ENCODE data around the gene ADGRG6. TPM values are rescaled to one million over a fixed set of nuclear protein-coding genes. Genes with fewer than 3 reads are reported as not detected.

The ADGRG6 gene
- total RNA-seq, 2 donors from 2014 or later = 7.5 to 38.6 TPM

- no peak overlapping the region for H3K4me3 ChIP-seq
- ATAC-seq (no peak), DNase-seq (no peak)
- H3K4me1 ChIP-seq = no peaks in the 10 kb centered on the region
- no peaks in the 10 kb centered on the region for H3K9me3 ChIP-seq
- H3K27ac ChIP-seq = no peak overlapping the region
- no peak for TF ChIP-seq CTCF (IDR thresholded peaks at IDR 0.05)
- no peak for TF ChIP-seq POLR2A (IDR thresholded peaks at IDR 0.05)
- WGBS, 2 donors = 57 to 78% methylated on average over 2 of the region's 2 CpGs
- no peaks in the 10 kb centered on the region for H3K27me3 ChIP-seq
- intact Hi-C loops (cut with DNase I) = no loop called here
- H3K36me3 ChIP-seq (replicated peaks in 1 of 2; ENCODE audit: insufficient read depth in 1 of 2, low read depth in 2 of 2) = no peaks in the 10 kb centered on the region
Measured at GRCh38 chr6:142334294-142334693, 32.5 kb downstream of the ADGRG6 start.

GRCh38 chr6:142335415-142335814 lies 33.6 kb downstream of the ADGRG6 start:
- WGBS, 2 donors = 51 to 55% methylated on average over 2 of the region's 2 CpGs
- no peak for ATAC-seq
- intact Hi-C loops (cut with DNase I) = no loop called here
- Histone ChIP-seq H3K4me1 (no peaks in the 10 kb centered on the region), H3K36me3 (replicated peaks in 1 of 2; ENCODE audit: insufficient read depth in 1 of 2, low read depth in 2 of 2) (no peaks in the 10 kb centered on the region), H3K27ac (no peak overlapping the region), H3K4me3 (no peak overlapping the region), H3K9me3 (no peaks in the 10 kb centered on the region), H3K27me3 (no peaks in the 10 kb centered on the region)
- TF ChIP-seq CTCF (IDR thresholded peaks at IDR 0.05) = no peak
- no peak for TF ChIP-seq POLR2A (IDR thresholded peaks at IDR 0.05)
- DNase-seq = no peak

GRCh38 chr6:142336183-142336582 lies 34.4 kb downstream of the ADGRG6 start:
- H3K9me3 ChIP-seq = no peaks in the 10 kb centered on the region
- no peak for TF ChIP-seq POLR2A (IDR thresholded peaks at IDR 0.05)
- TF ChIP-seq CTCF (IDR thresholded peaks at IDR 0.05) = no peak
- intact Hi-C loops (cut with DNase I) = no loop called here
- H3K4me1 ChIP-seq = no peaks in the 10 kb centered on the region
- no peak for DNase-seq
- H3K27me3 ChIP-seq = no peaks in the 10 kb centered on the region
- no peaks in the 10 kb centered on the region for H3K36me3 ChIP-seq (replicated peaks in 1 of 2; ENCODE audit: insufficient read depth in 1 of 2, low read depth in 2 of 2)
- no peak overlapping the region for H3K4me3 ChIP-seq
- ATAC-seq = no peak
- H3K27ac ChIP-seq = no peak overlapping the region

- no peaks in the 10 kb centered on the region for H3K4me1 ChIP-seq
- H3K4me3 ChIP-seq = no peak overlapping the region
- 78 to 80% methylated on average over 3 of the region's 3 CpGs for WGBS, 2 donors
- H3K9me3 ChIP-seq = no peaks in the 10 kb centered on the region
- DNase-seq (no peak), ATAC-seq (no peak)
- H3K27me3 ChIP-seq = no peaks in the 10 kb centered on the region
- H3K27ac ChIP-seq = no peak overlapping the region
- H3K36me3 ChIP-seq (replicated peaks in 1 of 2; ENCODE audit: insufficient read depth in 1 of 2, low read depth in 2 of 2) = no peaks in the 10 kb centered on the region
- intact Hi-C loops (cut with DNase I) = no loop called here
- no peak for TF ChIP-seq CTCF (IDR thresholded peaks at IDR 0.05)
- no peak for TF ChIP-seq POLR2A (IDR thresholded peaks at IDR 0.05)
Measured at GRCh38 chr6:142336787-142337186, 35.0 kb downstream of the ADGRG6 start.

- ATAC-seq (no peak), DNase-seq (no peak)
- no peaks in the 10 kb centered on the region for H3K36me3 ChIP-seq (replicated peaks in 1 of 2; ENCODE audit: insufficient read depth in 1 of 2, low read depth in 2 of 2)
- no peaks in the 10 kb centered on the region for H3K4me1 ChIP-seq
- no peaks in the 10 kb centered on the region for H3K9me3 ChIP-seq
- H3K27me3 ChIP-seq = no peaks in the 10 kb centered on the region
- 79 to 80% methylated on average over 2 of the region's 2 CpGs for WGBS, 2 donors
- TF ChIP-seq POLR2A (IDR thresholded peaks at IDR 0.05) (no peak), CTCF (IDR thresholded peaks at IDR 0.05) (no peak)
- H3K27ac ChIP-seq = no peak overlapping the region
- intact Hi-C loops (cut with DNase I) = no loop called here
- H3K4me3 ChIP-seq = no peak overlapping the region
Measured at GRCh38 chr6:142339113-142339512, 37.3 kb downstream of the ADGRG6 start.

Measured in body of pancreas (tissue), 4 donors.